ENCODE data around the gene CCDC154. TPM values are rescaled to one million over a fixed set of nuclear protein-coding genes. Genes with fewer than 3 reads are reported as not detected.

The CCDC154 gene
- total RNA-seq, 3 donors from 2014 or later = 0.48 to 1.2 (median 0.98) TPM

- Histone ChIP-seq H3K27me3 (no peaks in the 10 kb centered on the region), H3K4me1 (no peaks in the 10 kb centered on the region), H3K36me3 (peaks cover 8% of the 10 kb centered on the region), H3K4me3 (no peak overlapping the region), H3K9me3 (no peaks in the 10 kb centered on the region), H3K27ac (no peak overlapping the region)
- no peak for TF ChIP-seq POLR2A (IDR thresholded peaks at IDR 0.05)
- TF ChIP-seq POLR2AphosphoS5 (IDR thresholded peaks at IDR 0.05) = no peak
- TF ChIP-seq CTCF (IDR thresholded peaks at IDR 0.05) = no peak
- intact Hi-C loops (cut with DNase I; ENCODE audit: low total_unique reads) = no loop called here
- DNase-seq (ENCODE audit: low spot score in 2 of 2) = no peak
These were observed 4.9 kb upstream of the CCDC154 start for GRCh38 chr16:1449201-1449788.

- H3K27me3 ChIP-seq = no peaks in the 10 kb centered on the region
- intact Hi-C loops (cut with DNase I; ENCODE audit: low total_unique reads) = no loop called here
- no peaks in the 10 kb centered on the region for H3K4me1 ChIP-seq
- H3K36me3 ChIP-seq = peaks cover 8% of the 10 kb centered on the region
- H3K27ac ChIP-seq = no peak overlapping the region
- no peak overlapping the region for H3K4me3 ChIP-seq
- no peaks in the 10 kb centered on the region for H3K9me3 ChIP-seq
- DNase-seq (ENCODE audit: low spot score in 2 of 2) = no peak
- TF ChIP-seq CTCF (IDR thresholded peaks at IDR 0.05) = no peak
- no peak for TF ChIP-seq POLR2A (IDR thresholded peaks at IDR 0.05)
- no peak for TF ChIP-seq POLR2AphosphoS5 (IDR thresholded peaks at IDR 0.05)
These were observed 4.3 kb upstream of the CCDC154 start for GRCh38 chr16:1448536-1449116.

GRCh38 chr16:1447965-1448364, 3.6 kb upstream of the CCDC154 start:
- no peak overlapping the region for H3K4me3 ChIP-seq
- peaks cover 4% of the 10 kb centered on the region for H3K36me3 ChIP-seq
- intact Hi-C loops (cut with DNase I; ENCODE audit: low total_unique reads) = no loop called here

GRCh38 chr16:1446296-1447080, 2.1 kb upstream of the CCDC154 start:
- no peaks in the 10 kb centered on the region for H3K36me3 ChIP-seq
- DNase-seq (ENCODE audit: low spot score in 2 of 2) = no peak
- no peaks in the 10 kb centered on the region for H3K27me3 ChIP-seq
- no peak overlapping the region for H3K27ac ChIP-seq
- H3K4me1 ChIP-seq = no peaks in the 10 kb centered on the region
- no peak overlapping the region for H3K4me3 ChIP-seq
- intact Hi-C loops (cut with DNase I; ENCODE audit: low total_unique reads) = no loop called here
- TF ChIP-seq POLR2A (IDR thresholded peaks at IDR 0.05) = no peak
- no peak for TF ChIP-seq CTCF (IDR thresholded peaks at IDR 0.05)
- TF ChIP-seq POLR2AphosphoS5 (IDR thresholded peaks at IDR 0.05) = no peak
- H3K9me3 ChIP-seq = no peaks in the 10 kb centered on the region

More at GRCh38 chr16:1447965-1448364, 3.6 kb upstream of the CCDC154 start:
- no peaks in the 10 kb centered on the region for H3K27me3 ChIP-seq
- H3K4me1 ChIP-seq = no peaks in the 10 kb centered on the region
- H3K27ac ChIP-seq = no peak overlapping the region
- no peaks in the 10 kb centered on the region for H3K9me3 ChIP-seq
- TF ChIP-seq POLR2AphosphoS5 (IDR thresholded peaks at IDR 0.05) (no peak), POLR2A (IDR thresholded peaks at IDR 0.05) (no peak), CTCF (IDR thresholded peaks at IDR 0.05) (no peak)
- DNase-seq (ENCODE audit: low spot score in 2 of 2) = no peak
